ENCODE measurements around the gene ZNF667.
A peak's percentile ranks its signal among the peaks of the same experiment; 100 is the strongest.

The ZNF667 gene

DNA sequence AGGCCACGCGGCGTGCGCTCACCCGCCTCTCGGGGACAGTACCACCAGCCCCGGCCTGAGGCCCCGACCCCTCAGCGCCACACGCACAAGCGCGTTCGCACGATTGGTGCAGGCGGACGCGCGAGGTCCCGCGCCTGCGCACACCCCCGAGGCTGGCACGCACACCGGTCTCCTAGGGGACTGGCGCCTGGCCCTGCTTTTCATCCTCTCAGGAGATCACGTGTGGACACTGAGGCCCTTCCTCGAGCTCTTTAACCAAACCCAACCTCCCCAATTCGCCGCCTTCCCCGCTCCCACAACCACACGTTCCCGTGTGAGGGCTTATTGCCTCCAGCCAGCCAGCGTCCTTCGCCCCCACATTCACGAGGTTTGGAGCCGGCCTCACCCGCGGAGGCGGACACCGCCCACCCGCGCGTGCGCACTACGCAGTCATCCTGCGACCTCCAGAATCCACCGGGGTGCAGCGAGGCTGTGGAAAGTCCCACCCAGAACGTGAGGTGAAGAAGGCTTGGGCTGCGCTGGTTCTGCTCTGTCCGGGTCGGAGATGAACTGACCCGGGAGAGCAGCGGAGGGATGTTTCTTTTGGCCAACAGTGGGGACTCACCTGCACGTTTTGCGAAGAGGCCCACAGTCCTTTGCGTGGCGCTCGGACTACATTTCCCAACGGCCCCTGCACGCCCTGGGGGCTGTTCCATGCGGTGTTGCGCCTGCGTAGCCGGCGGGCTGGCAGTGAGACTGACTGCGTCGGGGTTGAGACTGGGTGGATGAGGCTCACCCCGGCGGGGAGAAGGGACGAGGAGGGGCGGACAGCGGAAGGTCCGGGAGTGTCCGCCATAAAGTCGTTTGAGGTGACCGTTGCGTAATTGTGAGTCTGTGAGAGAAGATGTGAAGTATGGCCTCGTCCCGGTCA lies 539 bp upstream of the ZNF667 start:
- TF ChIP-seq, protein P1, sequence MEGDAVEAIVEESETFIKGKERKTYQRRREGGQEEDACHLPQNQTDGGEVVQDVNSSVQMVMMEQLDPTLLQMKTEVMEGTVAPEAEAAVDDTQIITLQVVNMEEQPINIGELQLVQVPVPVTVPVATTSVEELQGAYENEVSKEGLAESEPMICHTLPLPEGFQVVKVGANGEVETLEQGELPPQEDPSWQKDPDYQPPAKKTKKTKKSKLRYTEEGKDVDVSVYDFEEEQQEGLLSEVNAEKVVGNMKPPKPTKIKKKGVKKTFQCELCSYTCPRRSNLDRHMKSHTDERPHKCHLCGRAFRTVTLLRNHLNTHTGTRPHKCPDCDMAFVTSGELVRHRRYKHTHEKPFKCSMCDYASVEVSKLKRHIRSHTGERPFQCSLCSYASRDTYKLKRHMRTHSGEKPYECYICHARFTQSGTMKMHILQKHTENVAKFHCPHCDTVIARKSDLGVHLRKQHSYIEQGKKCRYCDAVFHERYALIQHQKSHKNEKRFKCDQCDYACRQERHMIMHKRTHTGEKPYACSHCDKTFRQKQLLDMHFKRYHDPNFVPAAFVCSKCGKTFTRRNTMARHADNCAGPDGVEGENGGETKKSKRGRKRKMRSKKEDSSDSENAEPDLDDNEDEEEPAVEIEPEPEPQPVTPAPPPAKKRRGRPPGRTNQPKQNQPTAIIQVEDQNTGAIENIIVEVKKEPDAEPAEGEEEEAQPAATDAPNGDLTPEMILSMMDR (IDR thresholded peaks at IDR 0.05; ENCODE audit: extremely low read depth, insufficient read depth, missing control alignments): no peak
- DNase-seq (ENCODE audit: low spot score): peak; percentile 39
- in situ Hi-C loops (cut with MboI; ENCODE audit: low pct_unique_long_range_greater_than_20kb, low sequenced_read_pairs, unreplicated experiment): no loop called here

DNA sequence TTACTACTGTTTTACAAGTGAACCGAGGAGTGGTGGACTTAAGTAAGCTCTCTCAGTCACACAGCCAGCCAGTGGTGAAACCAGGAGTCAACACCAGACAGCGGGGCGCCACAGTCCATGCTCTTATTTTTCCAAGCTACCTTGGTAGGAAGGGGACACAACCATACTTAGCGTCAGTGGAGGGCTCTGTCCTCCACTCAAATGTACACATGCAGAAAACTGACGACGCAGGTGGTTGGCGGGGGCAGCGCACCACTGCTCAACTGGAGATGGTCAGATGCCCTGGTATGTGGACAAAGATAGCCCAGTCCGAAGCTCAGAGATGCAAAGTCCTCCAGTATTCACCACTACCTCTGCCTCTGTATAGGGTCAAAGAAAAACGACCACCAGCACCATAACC lies 1.1 kb downstream of the ZNF667 start:
- DNase-seq (ENCODE audit: low spot score): no peak
- in situ Hi-C loops (cut with MboI; ENCODE audit: low pct_unique_long_range_greater_than_20kb, low sequenced_read_pairs, unreplicated experiment): no loop called here
- TF ChIP-seq, protein P1 (IDR thresholded peaks at IDR 0.05; ENCODE audit: extremely low read depth, insufficient read depth, missing control alignments): no peak

DNA sequence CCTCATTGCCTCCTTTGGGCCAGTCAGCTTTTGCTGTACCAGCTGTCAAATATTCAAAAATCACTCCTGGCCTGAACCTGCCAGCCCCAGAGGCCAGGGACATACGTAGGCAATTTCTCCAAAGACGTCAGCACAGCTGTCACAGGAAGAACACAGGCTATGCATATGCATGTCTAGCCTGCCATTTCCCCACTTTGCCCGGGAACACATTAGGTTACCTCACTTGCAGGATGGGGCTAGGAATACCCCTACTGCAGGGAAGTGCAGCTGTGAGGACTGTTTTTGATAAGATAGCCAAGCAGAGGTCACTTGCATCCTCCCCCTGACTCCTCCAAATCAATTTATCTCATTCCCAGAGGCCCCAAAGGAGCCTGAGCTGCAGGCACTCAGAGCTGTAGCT lies 2.8 kb downstream of the ZNF667 start:
- DNase-seq (ENCODE audit: low spot score): no peak
- in situ Hi-C loops (cut with MboI; ENCODE audit: low pct_unique_long_range_greater_than_20kb, low sequenced_read_pairs, unreplicated experiment): no loop called here
- TF ChIP-seq, protein P1 (IDR thresholded peaks at IDR 0.05; ENCODE audit: extremely low read depth, insufficient read depth, missing control alignments): no peak

DNA sequence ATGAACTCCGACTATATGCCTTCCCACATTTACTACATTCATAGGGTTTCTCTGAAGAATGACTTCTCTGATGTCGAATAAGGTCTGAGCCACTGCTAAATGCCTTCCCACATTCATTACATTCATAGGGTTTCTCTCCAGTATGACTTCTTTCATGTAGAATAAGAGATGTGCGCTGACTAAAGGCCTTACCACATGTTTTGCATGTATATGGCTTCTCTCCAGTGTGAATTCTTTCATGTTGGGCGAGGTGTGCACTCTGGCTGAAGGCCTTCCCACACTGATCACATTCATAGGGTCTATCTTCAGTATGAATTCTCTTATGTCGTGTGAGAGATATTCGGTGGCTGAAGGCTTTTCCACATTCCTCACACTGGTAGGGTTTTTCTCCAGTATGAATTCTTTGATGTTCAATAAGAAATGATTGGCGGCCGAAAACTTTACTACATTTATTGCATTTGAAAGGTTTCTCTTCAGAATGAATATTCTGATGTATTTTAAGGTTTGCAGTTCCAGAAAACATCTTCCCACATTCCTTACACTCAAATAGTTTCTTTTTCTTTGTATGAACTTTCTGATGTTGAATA lies 35.8 kb downstream of the ZNF667 start:
- in situ Hi-C loops (cut with MboI; ENCODE audit: low pct_unique_long_range_greater_than_20kb, low sequenced_read_pairs, unreplicated experiment): no loop called here
- TF ChIP-seq, protein P1 (IDR thresholded peaks at IDR 0.05; ENCODE audit: extremely low read depth, insufficient read depth, missing control alignments): no peak
- no peak for DNase-seq (ENCODE audit: low spot score)

DNA sequence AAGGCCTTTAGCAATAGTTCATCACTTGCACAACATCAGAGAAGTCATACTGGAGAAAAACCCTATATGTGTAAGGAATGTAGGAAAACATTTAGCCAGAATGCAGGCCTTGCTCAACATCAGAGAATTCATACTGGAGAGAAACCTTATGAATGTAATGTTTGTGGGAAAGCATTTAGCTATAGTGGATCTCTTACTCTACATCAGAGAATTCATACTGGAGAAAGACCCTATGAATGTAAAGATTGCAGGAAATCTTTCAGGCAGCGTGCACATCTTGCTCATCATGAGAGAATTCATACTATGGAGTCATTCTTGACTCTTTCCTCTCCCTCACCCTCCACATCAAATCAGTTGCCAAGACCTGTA lies 53.2 kb downstream of the ZNF667 start:
- TF ChIP-seq, protein P1 (IDR thresholded peaks at IDR 0.05; ENCODE audit: extremely low read depth, insufficient read depth, missing control alignments): no peak
- DNase-seq (ENCODE audit: low spot score): no peak
- in situ Hi-C loops (cut with MboI; ENCODE audit: low pct_unique_long_range_greater_than_20kb, low sequenced_read_pairs, unreplicated experiment): no loop called here

DNA sequence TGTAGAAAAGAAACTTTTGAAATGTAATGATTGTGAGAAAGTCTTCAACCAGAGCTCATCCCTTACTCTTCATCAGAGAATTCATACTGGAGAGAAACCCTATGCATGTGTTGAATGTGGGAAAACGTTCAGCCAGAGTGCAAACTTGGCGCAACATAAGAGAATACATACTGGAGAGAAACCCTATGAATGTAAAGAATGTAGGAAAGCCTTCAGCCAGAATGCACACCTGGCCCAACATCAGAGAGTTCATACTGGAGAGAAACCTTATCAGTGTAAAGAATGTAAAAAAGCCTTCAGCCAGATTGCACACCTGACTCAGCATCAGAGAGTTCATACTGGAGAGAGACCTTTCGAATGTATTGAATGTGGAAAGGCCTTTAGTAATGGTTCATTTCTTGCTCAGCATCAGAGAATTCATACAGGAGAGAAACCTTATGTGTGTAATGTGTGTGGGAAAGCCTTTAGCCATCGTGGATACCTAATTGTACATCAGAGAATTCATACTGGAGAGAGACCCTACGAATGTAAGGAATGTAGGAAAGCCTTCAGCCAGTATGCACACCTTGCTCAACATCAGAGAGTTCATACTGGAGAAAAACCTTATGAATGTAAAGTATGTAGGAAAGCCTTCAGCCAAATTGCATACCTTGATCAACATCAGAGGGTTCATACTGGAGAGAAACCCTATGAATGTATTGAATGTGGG lies 53.7 kb downstream of the ZNF667 start:
- in situ Hi-C loops (cut with MboI; ENCODE audit: low pct_unique_long_range_greater_than_20kb, low sequenced_read_pairs, unreplicated experiment): no loop called here
- TF ChIP-seq, protein P1 (IDR thresholded peaks at IDR 0.05; ENCODE audit: extremely low read depth, insufficient read depth, missing control alignments): no peak

More for the DNA sequence above, 53.7 kb downstream of the ZNF667 start:
- no peak for DNase-seq (ENCODE audit: low spot score)

Data from GM13977 (cell line).